ENCODE data around the gene MACROD1.

The MACROD1 gene

GRCh38 chr11:64131683-64132190, 34.2 kb downstream of the MACROD1 start:
- DNase-seq (ENCODE audit: low spot score): no peak

- DNase-seq (ENCODE audit: low spot score): no peak
These were observed 35.3 kb downstream of the MACROD1 start for GRCh38 chr11:64130618-64131017.

- DNase-seq (ENCODE audit: low spot score): no peak
These were observed 36.5 kb downstream of the MACROD1 start for GRCh38 chr11:64129403-64129802.

GRCh38 chr11:64128255-64129006, 37.5 kb downstream of the MACROD1 start:
- no peak for DNase-seq (ENCODE audit: low spot score)

- DNase-seq (ENCODE audit: low spot score): no peak
These were observed 38.4 kb downstream of the MACROD1 start for GRCh38 chr11:64127267-64128072.

- DNase-seq (ENCODE audit: low spot score): no peak
These were observed 39.1 kb downstream of the MACROD1 start for GRCh38 chr11:64126796-64127195.

GRCh38 chr11:64126371-64126770, 39.5 kb downstream of the MACROD1 start:
- no peak for DNase-seq (ENCODE audit: low spot score)

GRCh38 chr11:64125676-64126075, 40.2 kb downstream of the MACROD1 start:
- DNase-seq (ENCODE audit: low spot score): no peak

GRCh38 chr11:64124147-64124546, 41.8 kb downstream of the MACROD1 start:
- DNase-seq (ENCODE audit: low spot score): no peak

- no peak for DNase-seq (ENCODE audit: low spot score)
These were observed 42.2 kb downstream of the MACROD1 start for GRCh38 chr11:64123679-64124078.

- no peak for DNase-seq (ENCODE audit: low spot score)
These were observed 43.2 kb downstream of the MACROD1 start for GRCh38 chr11:64122411-64123410.

- DNase-seq (ENCODE audit: low spot score): no peak
These were observed 44.1 kb downstream of the MACROD1 start for GRCh38 chr11:64121663-64122410.

GRCh38 chr11:64120951-64121569, 44.9 kb downstream of the MACROD1 start:
- no peak for DNase-seq (ENCODE audit: low spot score)

GRCh38 chr11:64119700-64120099, 46.2 kb downstream of the MACROD1 start:
- DNase-seq (ENCODE audit: low spot score): no peak

GRCh38 chr11:64118876-64119665, 46.8 kb downstream of the MACROD1 start:
- no peak for DNase-seq (ENCODE audit: low spot score)

- DNase-seq (ENCODE audit: low spot score): no peak
These were observed 48.0 kb downstream of the MACROD1 start for GRCh38 chr11:64117763-64118459.

- DNase-seq (ENCODE audit: low spot score): no peak
These were observed 50.1 kb downstream of the MACROD1 start for GRCh38 chr11:64115531-64116522.

GRCh38 chr11:64114231-64114630, 51.7 kb downstream of the MACROD1 start:
- DNase-seq (ENCODE audit: low spot score): no peak

Data from Ammon's horn (tissue), 1 donor.